ENCODE results near the gene ANKRD13B.
"Not testable (repeated sequence)": the region's sequence is repeated elsewhere in the genome, so short reads cannot be mapped to it uniquely, and the experiment has no call there.

Gene ANKRD13B

DNA sequence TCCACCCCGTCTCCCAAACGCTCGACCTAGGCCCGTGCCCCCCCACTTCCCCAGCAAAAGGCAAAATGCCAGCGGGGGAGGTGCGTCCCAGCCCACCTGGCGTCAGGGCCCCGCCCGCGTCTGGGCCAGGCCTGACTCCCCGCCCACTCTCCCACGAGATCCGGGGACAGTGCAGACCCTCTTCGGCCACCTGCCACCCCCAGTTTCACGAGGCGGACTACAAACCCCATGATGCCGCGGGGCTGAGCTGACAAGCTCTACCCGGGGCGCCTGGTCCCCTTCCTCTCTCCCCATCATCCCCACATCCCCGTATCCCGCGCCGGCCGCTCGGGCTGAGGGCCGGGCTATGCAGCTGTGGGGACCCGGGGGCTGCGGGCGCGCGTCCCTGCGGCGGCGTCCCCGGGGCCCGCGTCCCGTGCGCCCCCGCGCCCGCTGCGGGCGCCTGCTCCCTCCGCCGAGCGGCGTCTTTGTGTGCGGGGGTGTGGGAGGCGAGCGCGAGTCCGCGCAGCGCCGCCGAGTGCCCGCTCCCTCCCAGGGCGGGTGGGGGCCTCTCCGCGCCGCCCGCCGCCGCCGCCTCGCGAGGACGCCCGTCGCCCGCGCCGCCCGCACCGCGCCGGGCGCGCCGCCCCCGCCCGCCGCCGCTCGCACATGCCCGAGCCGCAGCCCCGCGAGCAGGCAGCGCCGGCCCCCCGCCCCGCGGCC lies at the start of gene ANKRD13B:
Gene ANKRD13B, plus strand, starts transcription at position 283 of the 702 bp plus-strand sequence. CDS start 490 bp downstream, outside the sequence.
- no peaks in the 10 kb centered on the region for H3K36me3 ChIP-seq (ENCODE audit: control insufficient read depth in 1 of 2, insufficient read depth in 2 of 2, low read length in 2 of 2)
- H3K4me3 ChIP-seq (ENCODE audit: low read depth in 1 of 2, low read length in 2 of 2): peak within 1 kb of the TSS; percentile 61 to 70
- no peak within 1 kb of the TSS for H3K27ac ChIP-seq (ENCODE audit: low read depth, low read length)
- peaks cover 35 to 44% of the 10 kb centered on the region in 2 donors for H3K4me1 ChIP-seq (ENCODE audit: control insufficient read depth in 1 of 2, insufficient read depth in 2 of 2, low read length in 2 of 2)
- H3K9ac ChIP-seq (ENCODE audit: low read depth in 1 of 2, low read length in 2 of 2): peak within 1 kb of the TSS; percentile 32 to 46
- no peaks in the 10 kb centered on the region for H3K27me3 ChIP-seq (ENCODE audit: control insufficient read depth in 1 of 2, insufficient read depth in 2 of 2, low read length in 2 of 2)
- H3K9me3 ChIP-seq (ENCODE audit: control insufficient read depth in 1 of 2, low read length in 2 of 2): no peaks in the 10 kb centered on the region

DNA sequence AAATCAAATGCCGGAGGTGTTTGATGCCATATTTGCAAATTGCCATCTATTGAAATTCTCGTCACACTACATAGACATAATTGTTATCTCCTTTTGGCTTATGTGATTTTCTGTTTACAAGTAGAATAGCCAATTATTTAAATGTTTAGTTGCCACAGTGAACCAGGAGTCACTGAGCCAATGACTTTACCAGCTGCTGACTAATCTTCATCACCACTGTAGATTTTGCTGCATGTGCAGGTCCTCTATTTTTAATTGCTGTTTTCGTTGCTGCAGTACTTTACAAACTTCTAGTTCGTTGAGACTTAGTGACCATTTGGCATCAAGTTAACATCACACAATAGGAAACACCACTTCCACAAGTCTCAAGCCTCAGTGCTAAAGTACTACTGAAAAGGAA lies 48.9 kb upstream of the ANKRD13B start:
- no peak overlapping the region for H3K9ac ChIP-seq (ENCODE audit: low read depth in 1 of 2, low read length in 2 of 2)
- H3K36me3 ChIP-seq (ENCODE audit: control insufficient read depth in 1 of 2, insufficient read depth in 2 of 2, low read length in 2 of 2): peaks cover 16 to 21% of the 10 kb centered on the region in 2 donors
- H3K9me3 ChIP-seq (ENCODE audit: control insufficient read depth in 1 of 2, low read length in 2 of 2): no peaks in the 10 kb centered on the region
- H3K27me3 ChIP-seq (ENCODE audit: control insufficient read depth in 1 of 2, insufficient read depth in 2 of 2, low read length in 2 of 2): no peaks in the 10 kb centered on the region
- H3K4me3 ChIP-seq (ENCODE audit: low read depth in 1 of 2, low read length in 2 of 2): no peak overlapping the region
- H3K4me1 ChIP-seq (ENCODE audit: control insufficient read depth in 1 of 2, insufficient read depth in 2 of 2, low read length in 2 of 2): peaks cover 0 to 1% of the 10 kb centered on the region in 2 donors
- H3K27ac ChIP-seq (ENCODE audit: low read depth, low read length): no peak overlapping the region

DNA sequence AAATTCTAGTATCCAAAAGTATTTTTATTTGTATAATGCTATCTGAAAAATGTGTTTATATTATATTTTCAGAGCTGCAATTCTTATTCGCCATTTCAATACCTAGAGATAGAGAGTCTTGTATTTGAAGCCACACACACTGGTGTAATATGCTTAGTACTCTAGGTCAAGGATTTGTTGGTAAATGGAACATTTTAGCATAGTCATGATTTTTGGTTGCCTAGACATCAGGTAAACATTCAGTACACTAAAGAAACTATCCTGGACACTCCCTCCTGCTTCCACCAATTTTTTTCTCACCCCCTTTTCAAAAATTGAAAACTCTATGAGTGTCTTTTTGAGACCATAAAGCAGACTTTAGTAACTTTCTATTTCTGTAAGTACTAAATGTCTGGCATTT lies 46.8 kb upstream of the ANKRD13B start:
- H3K4me3 ChIP-seq (ENCODE audit: low read depth in 1 of 2, low read length in 2 of 2): no peak overlapping the region
- no peak overlapping the region for H3K27ac ChIP-seq (ENCODE audit: low read depth, low read length)
- H3K36me3 ChIP-seq (ENCODE audit: control insufficient read depth in 1 of 2, insufficient read depth in 2 of 2, low read length in 2 of 2): peaks cover 15 to 17% of the 10 kb centered on the region in 2 donors
- peaks cover 0 to 9% of the 10 kb centered on the region in 2 donors for H3K4me1 ChIP-seq (ENCODE audit: control insufficient read depth in 1 of 2, insufficient read depth in 2 of 2, low read length in 2 of 2)
- no peaks in the 10 kb centered on the region for H3K27me3 ChIP-seq (ENCODE audit: control insufficient read depth in 1 of 2, insufficient read depth in 2 of 2, low read length in 2 of 2)
- H3K9me3 ChIP-seq (ENCODE audit: control insufficient read depth in 1 of 2, low read length in 2 of 2): no peaks in the 10 kb centered on the region
- H3K9ac ChIP-seq (ENCODE audit: low read depth in 1 of 2, low read length in 2 of 2): no peak overlapping the region

DNA sequence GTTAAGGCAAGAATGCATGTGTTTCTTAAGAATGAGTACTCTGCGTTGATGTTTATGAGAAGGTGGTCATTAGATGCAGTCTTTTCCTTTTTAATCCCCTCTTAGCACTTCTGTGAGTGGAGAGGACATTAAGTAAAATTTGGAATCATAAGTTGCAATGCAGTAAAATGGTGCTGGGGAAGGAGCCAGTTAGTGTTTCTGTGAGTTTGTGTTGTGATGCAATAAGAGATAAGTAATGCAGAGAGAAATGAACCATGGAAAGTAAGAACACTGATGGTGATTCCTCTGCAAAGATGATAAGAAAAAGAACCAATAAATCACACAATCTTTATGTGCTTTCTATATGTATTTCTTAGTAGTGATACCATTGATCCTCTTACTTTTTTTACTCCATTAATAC lies 46.1 kb upstream of the ANKRD13B start:
- Histone ChIP-seq H3K36me3 (ENCODE audit: control insufficient read depth in 1 of 2, insufficient read depth in 2 of 2, low read length in 2 of 2) (peaks cover 15 to 17% of the 10 kb centered on the region in 2 donors), H3K27ac (ENCODE audit: low read depth, low read length) (no peak overlapping the region), H3K4me3 (ENCODE audit: low read depth in 1 of 2, low read length in 2 of 2) (no peak overlapping the region), H3K27me3 (ENCODE audit: control insufficient read depth in 1 of 2, insufficient read depth in 2 of 2, low read length in 2 of 2) (no peaks in the 10 kb centered on the region), H3K9me3 (ENCODE audit: control insufficient read depth in 1 of 2, low read length in 2 of 2) (no peaks in the 10 kb centered on the region), H3K9ac (ENCODE audit: low read depth in 1 of 2, low read length in 2 of 2) (no peak overlapping the region), H3K4me1 (ENCODE audit: control insufficient read depth in 1 of 2, insufficient read depth in 2 of 2, low read length in 2 of 2) (peaks cover 0 to 9% of the 10 kb centered on the region in 2 donors)

DNA sequence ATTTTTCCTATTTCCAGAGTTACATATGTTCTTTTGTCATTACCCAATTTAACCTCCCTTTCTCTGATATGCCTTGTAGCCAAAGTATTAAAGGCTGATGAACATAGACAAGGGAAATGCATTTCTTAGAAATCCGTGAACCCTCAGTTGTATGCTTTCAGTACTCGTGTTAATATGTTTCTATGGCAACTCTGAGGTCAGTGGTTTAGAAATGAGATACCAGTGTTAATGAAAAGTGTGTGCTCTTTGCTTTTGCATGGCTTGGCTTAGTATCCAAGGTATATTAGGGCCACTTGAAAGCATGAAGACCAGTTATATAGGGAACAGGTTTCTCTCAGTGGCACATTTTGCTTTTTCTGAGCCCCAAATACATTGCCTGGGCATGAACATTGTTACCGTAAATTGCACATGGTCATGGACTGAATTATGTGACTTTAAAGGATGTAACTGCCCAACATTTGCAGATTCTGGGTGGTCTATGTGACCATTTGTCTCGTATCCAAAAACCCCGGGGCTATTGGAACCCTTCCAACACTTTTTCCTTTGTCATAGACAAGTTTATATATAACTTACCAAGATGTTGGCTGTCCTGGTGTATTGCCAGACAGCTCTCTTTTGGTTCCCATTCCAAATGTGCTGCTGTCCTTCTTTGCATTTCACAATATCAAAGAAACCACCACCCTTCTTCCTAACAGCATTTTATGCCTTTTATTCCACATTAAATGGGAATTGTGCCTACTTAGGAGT lies 43.6 kb upstream of the ANKRD13B start:
- Histone ChIP-seq H3K36me3 (ENCODE audit: control insufficient read depth in 1 of 2, insufficient read depth in 2 of 2, low read length in 2 of 2) (no peaks in the 10 kb centered on the region), H3K9me3 (ENCODE audit: control insufficient read depth in 1 of 2, low read length in 2 of 2) (no peaks in the 10 kb centered on the region), H3K9ac (ENCODE audit: low read depth in 1 of 2, low read length in 2 of 2) (no peak overlapping the region), H3K27ac (ENCODE audit: low read depth, low read length) (no peak overlapping the region), H3K27me3 (ENCODE audit: control insufficient read depth in 1 of 2, insufficient read depth in 2 of 2, low read length in 2 of 2) (no peaks in the 10 kb centered on the region), H3K4me3 (ENCODE audit: low read depth in 1 of 2, low read length in 2 of 2) (no peak overlapping the region), H3K4me1 (ENCODE audit: control insufficient read depth in 1 of 2, insufficient read depth in 2 of 2, low read length in 2 of 2) (peaks cover 0 to 9% of the 10 kb centered on the region in 2 donors)

DNA sequence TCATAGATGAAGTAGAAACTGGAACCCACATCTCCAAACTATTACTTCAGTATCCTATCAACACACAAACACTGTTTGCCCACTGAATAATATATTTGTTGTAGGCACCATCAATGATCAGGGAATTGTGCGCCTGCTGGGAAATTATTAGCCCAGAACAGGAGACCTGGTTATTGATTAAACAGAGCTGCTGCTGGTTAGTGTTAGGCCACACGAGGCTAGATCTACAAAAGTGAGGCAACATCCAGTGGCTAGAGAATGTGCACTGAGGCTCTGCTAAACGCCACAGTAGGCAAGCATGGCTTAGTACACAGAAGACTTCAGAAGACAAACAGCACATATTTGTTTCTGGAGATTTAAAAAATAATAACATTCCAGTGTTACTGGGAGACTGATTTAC lies 37.1 kb upstream of the ANKRD13B start:
- H3K36me3 ChIP-seq (ENCODE audit: control insufficient read depth in 1 of 2, insufficient read depth in 2 of 2, low read length in 2 of 2): peaks cover 0 to 5% of the 10 kb centered on the region in 2 donors
- H3K27me3 ChIP-seq (ENCODE audit: control insufficient read depth in 1 of 2, insufficient read depth in 2 of 2, low read length in 2 of 2): no peaks in the 10 kb centered on the region
- H3K9ac ChIP-seq (ENCODE audit: low read depth in 1 of 2, low read length in 2 of 2): no peak overlapping the region
- peaks cover 9 to 21% of the 10 kb centered on the region in 2 donors for H3K4me1 ChIP-seq (ENCODE audit: control insufficient read depth in 1 of 2, insufficient read depth in 2 of 2, low read length in 2 of 2)
- no peak overlapping the region for H3K4me3 ChIP-seq (ENCODE audit: low read depth in 1 of 2, low read length in 2 of 2)
- no peak overlapping the region for H3K27ac ChIP-seq (ENCODE audit: low read depth, low read length)
- H3K9me3 ChIP-seq (ENCODE audit: control insufficient read depth in 1 of 2, low read length in 2 of 2): no peaks in the 10 kb centered on the region

DNA sequence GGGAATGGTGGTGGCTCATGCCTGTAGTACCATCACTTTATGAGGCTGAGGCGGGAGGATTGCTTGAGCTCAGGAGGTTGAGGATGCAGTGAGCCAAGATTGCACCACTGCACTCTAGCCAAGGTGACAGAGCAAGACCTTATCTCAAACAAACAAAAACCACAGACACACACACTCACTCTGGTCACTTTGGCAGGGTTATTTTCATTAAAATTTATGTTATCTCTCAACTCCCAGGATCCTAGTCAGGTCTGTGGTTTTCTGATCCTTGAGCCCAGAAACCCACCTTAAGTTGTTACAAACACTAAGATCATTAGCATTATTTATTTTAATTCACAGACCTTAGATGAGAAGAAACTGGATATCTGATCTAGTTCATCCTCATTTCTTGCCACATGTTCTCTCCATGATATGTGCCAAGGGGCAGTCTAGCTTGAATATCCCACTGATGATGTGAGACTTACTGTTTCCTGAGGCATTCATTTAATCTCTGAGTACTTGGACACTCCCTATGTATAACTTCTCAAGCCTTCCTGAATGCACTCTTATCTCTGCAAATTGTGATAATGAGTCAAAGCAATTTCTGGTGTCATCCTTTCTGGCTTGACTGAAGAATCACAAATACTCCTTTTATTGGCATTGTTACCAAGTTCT lies 35.7 kb upstream of the ANKRD13B start:
- Histone ChIP-seq H3K4me1 (ENCODE audit: control insufficient read depth in 1 of 2, insufficient read depth in 2 of 2, low read length in 2 of 2) (peaks cover 14 to 33% of the 10 kb centered on the region in 2 donors), H3K4me3 (ENCODE audit: low read depth in 1 of 2, low read length in 2 of 2) (no peak overlapping the region), H3K27ac (ENCODE audit: low read depth, low read length) (no peak overlapping the region), H3K36me3 (ENCODE audit: control insufficient read depth in 1 of 2, insufficient read depth in 2 of 2, low read length in 2 of 2) (peaks cover 8 to 14% of the 10 kb centered on the region in 2 donors), H3K9me3 (ENCODE audit: control insufficient read depth in 1 of 2, low read length in 2 of 2) (no peaks in the 10 kb centered on the region), H3K27me3 (ENCODE audit: control insufficient read depth in 1 of 2, insufficient read depth in 2 of 2, low read length in 2 of 2) (no peaks in the 10 kb centered on the region), H3K9ac (ENCODE audit: low read depth in 1 of 2, low read length in 2 of 2) (no peak overlapping the region)

DNA sequence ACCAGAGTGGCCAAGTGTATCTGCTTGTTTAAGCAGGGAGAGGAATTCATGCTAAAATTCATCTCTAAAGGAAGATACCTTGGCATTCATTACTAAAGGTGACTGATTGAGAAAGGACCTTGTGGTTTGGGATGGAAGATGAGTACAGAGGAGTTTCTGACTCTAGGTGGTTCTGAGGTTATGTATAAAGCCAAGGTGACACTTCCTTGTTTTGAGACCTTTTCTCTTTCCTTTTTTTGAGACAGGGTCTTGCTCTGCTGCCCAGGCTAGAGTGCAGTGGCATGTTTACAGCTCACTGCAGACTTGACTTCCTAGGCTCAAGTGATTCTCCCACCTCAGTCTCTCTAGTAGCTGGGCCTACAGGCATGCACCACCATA lies 35.2 kb upstream of the ANKRD13B start:
- no peak overlapping the region for H3K27ac ChIP-seq (ENCODE audit: low read depth, low read length)
- H3K4me1 ChIP-seq (ENCODE audit: control insufficient read depth in 1 of 2, insufficient read depth in 2 of 2, low read length in 2 of 2): peaks cover 14 to 38% of the 10 kb centered on the region in 2 donors
- H3K4me3 ChIP-seq (ENCODE audit: low read depth in 1 of 2, low read length in 2 of 2): no peak overlapping the region
- H3K27me3 ChIP-seq (ENCODE audit: control insufficient read depth in 1 of 2, insufficient read depth in 2 of 2, low read length in 2 of 2): no peaks in the 10 kb centered on the region
- no peaks in the 10 kb centered on the region for H3K9me3 ChIP-seq (ENCODE audit: control insufficient read depth in 1 of 2, low read length in 2 of 2)
- no peak overlapping the region for H3K9ac ChIP-seq (ENCODE audit: low read depth in 1 of 2, low read length in 2 of 2)
- H3K36me3 ChIP-seq (ENCODE audit: control insufficient read depth in 1 of 2, insufficient read depth in 2 of 2, low read length in 2 of 2): peaks cover 13 to 19% of the 10 kb centered on the region in 2 donors

DNA sequence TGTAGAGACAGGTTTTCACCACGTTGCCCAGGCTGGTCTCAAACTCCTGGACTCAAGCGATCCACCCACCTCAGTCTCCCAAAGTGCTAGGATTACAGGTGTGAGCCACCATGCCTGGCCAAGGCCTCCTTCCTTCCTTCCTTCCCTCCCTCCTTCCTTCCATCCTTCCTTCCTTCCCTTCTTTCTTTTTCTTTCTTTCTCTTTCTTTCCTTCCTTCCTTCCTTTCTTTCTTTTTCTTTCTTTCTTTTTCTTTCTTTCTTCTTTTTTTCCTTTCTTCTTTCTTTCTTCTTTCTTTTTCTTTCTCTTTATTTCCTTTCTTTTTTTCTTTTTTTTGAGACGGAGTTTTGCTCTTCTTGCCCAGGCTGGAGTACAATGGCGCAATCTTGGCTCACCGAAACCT lies 34.8 kb upstream of the ANKRD13B start:
- not testable (repeated sequence) for H3K9ac ChIP-seq (ENCODE audit: low read depth in 1 of 2, low read length in 2 of 2); H3K4me3 ChIP-seq (ENCODE audit: low read depth in 1 of 2, low read length in 2 of 2); H3K27ac ChIP-seq (ENCODE audit: low read depth, low read length); H3K9me3 ChIP-seq (ENCODE audit: control insufficient read depth in 1 of 2, low read length in 2 of 2); H3K27me3 ChIP-seq (ENCODE audit: control insufficient read depth in 1 of 2, insufficient read depth in 2 of 2, low read length in 2 of 2)
- Histone ChIP-seq H3K36me3 (ENCODE audit: control insufficient read depth in 1 of 2, insufficient read depth in 2 of 2, low read length in 2 of 2) (peaks cover 14 to 21% of the 10 kb centered on the region in 2 donors), H3K4me1 (ENCODE audit: control insufficient read depth in 1 of 2, insufficient read depth in 2 of 2, low read length in 2 of 2) (peaks cover 14 to 42% of the 10 kb centered on the region in 2 donors)

DNA sequence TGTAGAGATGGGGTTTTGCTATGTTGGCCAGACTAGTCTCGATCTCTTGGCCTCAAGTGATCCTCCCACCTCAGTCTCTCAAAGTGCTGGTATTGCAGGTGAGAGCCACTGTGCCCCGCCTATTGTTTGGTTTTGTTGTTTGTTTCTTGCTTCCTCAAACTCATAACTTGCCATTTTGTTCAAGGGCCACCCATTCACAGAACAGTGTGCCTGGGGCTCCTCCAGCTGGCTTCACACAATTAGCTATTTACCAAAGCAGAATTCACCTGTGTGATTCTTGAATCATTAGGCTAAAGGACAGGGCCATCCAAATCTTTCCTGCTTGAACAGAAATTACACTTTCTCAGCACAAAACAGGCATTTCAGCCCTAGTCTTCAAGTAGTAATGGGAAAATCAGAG lies 33.3 kb upstream of the ANKRD13B start:
- H3K4me3 ChIP-seq (ENCODE audit: low read depth in 1 of 2, low read length in 2 of 2): no peak overlapping the region
- H3K9ac ChIP-seq (ENCODE audit: low read depth in 1 of 2, low read length in 2 of 2): no peak overlapping the region
- peaks cover 20 to 50% of the 10 kb centered on the region in 2 donors for H3K4me1 ChIP-seq (ENCODE audit: control insufficient read depth in 1 of 2, insufficient read depth in 2 of 2, low read length in 2 of 2)
- no peaks in the 10 kb centered on the region for H3K9me3 ChIP-seq (ENCODE audit: control insufficient read depth in 1 of 2, low read length in 2 of 2)
- H3K36me3 ChIP-seq (ENCODE audit: control insufficient read depth in 1 of 2, insufficient read depth in 2 of 2, low read length in 2 of 2): peaks cover 14 to 21% of the 10 kb centered on the region in 2 donors
- H3K27ac ChIP-seq (ENCODE audit: low read depth, low read length): no peak overlapping the region
- no peaks in the 10 kb centered on the region for H3K27me3 ChIP-seq (ENCODE audit: control insufficient read depth in 1 of 2, insufficient read depth in 2 of 2, low read length in 2 of 2)

Data from duodenal mucosa (tissue), 2 donors.